ENCODE results near the gene LRP2BP. TPM values are rescaled to one million over a fixed set of nuclear protein-coding genes. Genes with fewer than 3 reads are reported as not detected.
A peak's percentile ranks its signal among the peaks of the same experiment; 100 is the strongest.

Gene LRP2BP
- total RNA-seq, 1 donor from 2014 or later, result 0.92 TPM

DNA sequence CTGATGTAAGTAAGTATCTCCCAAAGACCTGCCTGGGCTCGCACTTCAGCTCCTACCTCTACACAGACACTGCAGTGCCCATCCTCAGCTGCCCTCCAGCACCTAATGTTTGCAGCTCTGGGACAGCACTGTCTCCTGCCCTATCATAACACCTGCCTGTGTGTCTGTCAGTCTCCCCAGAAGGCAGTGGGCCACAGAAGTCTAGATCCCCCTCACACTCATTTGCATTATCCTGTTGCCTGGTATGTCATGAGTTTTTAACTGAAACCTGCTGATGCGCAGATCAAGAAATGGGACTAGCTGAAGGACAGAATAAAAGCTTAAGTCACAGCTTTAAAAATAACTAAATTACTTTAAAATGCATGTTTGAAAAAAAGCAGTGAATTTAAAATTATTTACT lies 43.0 kb downstream of the LRP2BP start:
- H3K27me3 Mint-ChIP-seq (ENCODE audit: unreplicated experiment), result no peaks in the 10 kb centered on the region
- peak overlapping the region; percentile 14 for H3K4me3 Mint-ChIP-seq (ENCODE audit: unreplicated experiment)
- H3K4me1 Mint-ChIP-seq (ENCODE audit: unreplicated experiment), result no peaks in the 10 kb centered on the region
- H3K9me3 Mint-ChIP-seq (ENCODE audit: unreplicated experiment), result no peaks in the 10 kb centered on the region
- no peak for DNase-seq (ENCODE audit: low spot score)
- H3K36me3 Mint-ChIP-seq (ENCODE audit: low read depth, unreplicated experiment), result peaks cover 41% of the 10 kb centered on the region
- no peak overlapping the region for H3K27ac Mint-ChIP-seq (ENCODE audit: unreplicated experiment)
- TF ChIP-seq, protein P1, sequence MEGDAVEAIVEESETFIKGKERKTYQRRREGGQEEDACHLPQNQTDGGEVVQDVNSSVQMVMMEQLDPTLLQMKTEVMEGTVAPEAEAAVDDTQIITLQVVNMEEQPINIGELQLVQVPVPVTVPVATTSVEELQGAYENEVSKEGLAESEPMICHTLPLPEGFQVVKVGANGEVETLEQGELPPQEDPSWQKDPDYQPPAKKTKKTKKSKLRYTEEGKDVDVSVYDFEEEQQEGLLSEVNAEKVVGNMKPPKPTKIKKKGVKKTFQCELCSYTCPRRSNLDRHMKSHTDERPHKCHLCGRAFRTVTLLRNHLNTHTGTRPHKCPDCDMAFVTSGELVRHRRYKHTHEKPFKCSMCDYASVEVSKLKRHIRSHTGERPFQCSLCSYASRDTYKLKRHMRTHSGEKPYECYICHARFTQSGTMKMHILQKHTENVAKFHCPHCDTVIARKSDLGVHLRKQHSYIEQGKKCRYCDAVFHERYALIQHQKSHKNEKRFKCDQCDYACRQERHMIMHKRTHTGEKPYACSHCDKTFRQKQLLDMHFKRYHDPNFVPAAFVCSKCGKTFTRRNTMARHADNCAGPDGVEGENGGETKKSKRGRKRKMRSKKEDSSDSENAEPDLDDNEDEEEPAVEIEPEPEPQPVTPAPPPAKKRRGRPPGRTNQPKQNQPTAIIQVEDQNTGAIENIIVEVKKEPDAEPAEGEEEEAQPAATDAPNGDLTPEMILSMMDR (IDR thresholded peaks at IDR 0.05; ENCODE audit: unreplicated experiment), result no peak

DNA sequence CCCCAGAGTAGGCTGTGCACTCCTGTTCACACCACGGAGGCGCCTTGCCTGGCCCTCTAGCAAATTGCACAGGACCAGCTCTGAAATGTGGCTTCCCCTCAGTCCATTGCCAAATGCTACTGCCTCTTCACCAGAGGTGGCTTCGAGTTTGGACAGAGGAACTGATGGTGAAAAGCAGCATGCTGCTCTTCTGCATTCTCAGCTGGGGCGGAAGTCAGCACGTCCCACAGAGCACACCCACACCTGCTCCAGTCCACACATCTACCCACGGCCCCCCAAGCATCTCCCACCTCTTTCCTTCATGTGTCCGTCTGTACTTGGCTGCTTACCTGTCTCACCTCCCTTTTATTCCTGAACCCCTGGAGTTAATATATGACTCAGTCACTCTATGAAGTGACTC lies 43.5 kb downstream of the LRP2BP start:
- no peak for DNase-seq (ENCODE audit: low spot score)
- Mint-ChIP-seq H3K36me3 (ENCODE audit: low read depth, unreplicated experiment) (peaks cover 47% of the 10 kb centered on the region), H3K9me3 (ENCODE audit: unreplicated experiment) (no peaks in the 10 kb centered on the region), H3K27me3 (ENCODE audit: unreplicated experiment) (no peaks in the 10 kb centered on the region), H3K4me3 (ENCODE audit: unreplicated experiment) (no peak overlapping the region), H3K27ac (ENCODE audit: unreplicated experiment) (no peak overlapping the region), H3K4me1 (ENCODE audit: unreplicated experiment) (no peaks in the 10 kb centered on the region)
- TF ChIP-seq, protein P1 (IDR thresholded peaks at IDR 0.05; ENCODE audit: unreplicated experiment), result no peak

DNA sequence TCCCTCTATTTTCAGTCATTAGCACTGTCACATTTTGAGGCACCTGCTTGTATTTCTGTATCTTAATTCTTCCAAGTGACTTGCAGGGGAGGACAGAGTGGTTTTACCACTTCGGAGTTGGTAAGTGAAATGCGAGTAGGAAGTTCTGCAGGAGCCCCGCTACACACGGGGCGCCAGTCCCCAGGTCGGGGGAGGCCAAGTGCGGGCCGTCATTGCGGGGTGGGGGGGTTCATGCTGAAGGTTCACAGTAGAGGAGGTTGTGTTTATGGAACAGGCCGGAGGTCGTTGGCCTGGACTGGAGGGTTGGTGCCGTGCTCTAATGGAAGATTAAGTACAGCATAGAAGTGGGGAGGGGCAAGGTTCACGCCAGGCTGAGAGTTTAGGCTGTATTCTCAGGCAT lies 44.0 kb downstream of the LRP2BP start:
- H3K9me3 Mint-ChIP-seq (ENCODE audit: unreplicated experiment), result no peaks in the 10 kb centered on the region
- TF ChIP-seq, protein P1 (IDR thresholded peaks at IDR 0.05; ENCODE audit: unreplicated experiment), result no peak
- H3K27ac Mint-ChIP-seq (ENCODE audit: unreplicated experiment), result no peak overlapping the region
- no peak overlapping the region for H3K4me3 Mint-ChIP-seq (ENCODE audit: unreplicated experiment)
- H3K36me3 Mint-ChIP-seq (ENCODE audit: low read depth, unreplicated experiment), result peaks cover 52% of the 10 kb centered on the region
- H3K27me3 Mint-ChIP-seq (ENCODE audit: unreplicated experiment), result no peaks in the 10 kb centered on the region
- no peaks in the 10 kb centered on the region for H3K4me1 Mint-ChIP-seq (ENCODE audit: unreplicated experiment)
- DNase-seq (ENCODE audit: low spot score), result no peak

DNA sequence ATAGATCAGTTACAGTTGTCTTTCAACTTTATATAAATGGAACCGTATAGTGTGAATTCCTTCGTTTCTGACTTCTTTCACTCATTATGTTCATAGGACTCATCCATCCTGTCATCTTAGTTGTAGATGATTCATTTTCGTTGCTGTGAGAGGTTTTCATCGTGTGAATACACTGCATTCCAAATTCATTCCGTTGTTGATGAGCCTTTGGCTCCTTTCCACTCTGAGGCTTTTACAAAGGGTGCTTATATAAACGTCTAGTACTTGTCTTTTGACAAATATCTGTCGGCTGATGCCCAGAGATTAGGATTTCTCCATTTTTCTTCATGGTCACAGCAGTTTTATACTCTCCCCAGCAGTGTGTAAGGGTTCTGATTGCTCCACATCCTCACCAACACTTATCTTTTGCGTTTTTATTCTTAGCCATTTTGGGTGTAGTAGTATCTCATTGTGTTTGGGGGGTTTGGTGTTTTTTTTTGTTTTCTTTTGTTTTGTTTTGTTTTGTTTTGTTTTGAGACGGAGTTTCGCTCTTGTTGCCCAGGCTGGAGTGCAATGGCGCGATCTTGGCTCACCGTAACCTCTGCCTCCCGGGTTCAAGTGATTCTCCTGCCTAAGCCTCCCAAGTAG lies 48.6 kb downstream of the LRP2BP start:
- H3K27ac Mint-ChIP-seq (ENCODE audit: unreplicated experiment), result no peak overlapping the region

More for the DNA sequence above, 48.6 kb downstream of the LRP2BP start:
- Mint-ChIP-seq H3K4me3 (ENCODE audit: unreplicated experiment) (no peak overlapping the region), H3K4me1 (ENCODE audit: unreplicated experiment) (peaks cover 19% of the 10 kb centered on the region), H3K36me3 (ENCODE audit: low read depth, unreplicated experiment) (peaks cover 43% of the 10 kb centered on the region), H3K27me3 (ENCODE audit: unreplicated experiment) (peaks cover 3% of the 10 kb centered on the region), H3K9me3 (ENCODE audit: unreplicated experiment) (no peaks in the 10 kb centered on the region)
- TF ChIP-seq, protein P1 (IDR thresholded peaks at IDR 0.05; ENCODE audit: unreplicated experiment), result no peak
- no peak for DNase-seq (ENCODE audit: low spot score)
